Sciatic nerve (tissue), 2 donors: Measurements from ENCODE around the gene PLXDC2. TPM values are rescaled to one million over a fixed set of nuclear protein-coding genes. Genes with fewer than 3 reads are reported as not detected.

ENCODE experiments used
- ATAC-seq: fragments of 200-7000 bp; cut with Tn5 transposase; one replicate; pipeline ENCODE4 v1.9.1; 2020; ENCODE audit warnings: mild to moderate bottlenecking, moderate library complexity
- DNase-seq: peaks from one replicate; pipeline ENCODE4 v3.0.0-alpha.2; 2020; ENCODE audit warnings: low spot score
- intact Hi-C: fragments of 100-400 bp; cut with DNase I; formaldehyde crosslinking; loops from one replicate; pipeline ENCODE4 v1.14.2; 2022
- total RNA-seq: library from RNA; stranded (reverse); fragmentation: NEBNext Ultra II Directional; extraction: Animal tissue kit (Norgen Biotek cat#: 25700); gene quantifications from one replicate; pipeline ENCODE4 v1.2.1, GENCODE V29; 2021
- donor health status: DM: no; HTN: no; CAD: no.
- donor health status: DM: no; HTN: no; CAD: no.

PLXDC2 gene
- total RNA-seq, 1 donor from 2014 or later = 118 TPM

DNA sequence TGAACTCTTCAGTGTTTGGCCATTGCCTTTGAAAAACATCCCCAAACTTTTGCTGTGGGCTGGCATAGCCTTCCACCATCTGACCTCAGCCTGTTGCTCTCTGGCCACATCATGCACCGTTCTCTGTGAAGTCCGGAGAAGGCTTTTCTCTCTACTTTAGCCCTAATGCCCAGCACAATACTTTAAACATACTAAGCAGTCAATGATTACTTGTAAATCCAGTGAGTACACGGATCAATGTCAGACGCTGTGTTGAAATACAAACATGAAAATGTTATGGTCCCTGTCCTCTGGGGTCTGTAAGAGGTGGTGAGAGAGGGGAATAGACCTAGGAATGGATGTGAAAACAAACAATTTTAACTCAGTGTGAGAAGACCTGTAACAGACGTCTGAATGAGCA lies 297.9 kb downstream of the PLXDC2 start:
- DNase-seq = no peak
- ATAC-seq = no peak
- intact Hi-C loops = no loop called here

DNA sequence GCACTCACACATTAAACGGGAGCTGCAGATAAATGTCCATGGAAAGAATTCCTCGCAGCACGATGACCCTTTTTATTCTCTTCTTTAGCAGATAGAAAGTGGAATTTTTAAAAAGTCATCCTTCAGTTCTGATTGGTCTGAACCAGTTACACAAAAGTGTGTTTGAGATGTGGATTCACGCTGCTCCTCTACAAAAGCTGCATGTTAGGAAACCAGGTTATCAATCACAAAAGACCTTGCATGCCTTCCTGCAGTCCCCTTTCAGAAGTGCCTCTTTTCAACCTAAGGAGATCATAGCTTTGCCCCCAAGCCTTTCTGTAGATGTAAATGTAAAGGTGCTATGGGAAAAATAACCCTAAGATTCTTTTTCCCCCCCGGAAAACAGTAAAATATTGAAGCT lies 299.7 kb downstream of the PLXDC2 start:
- DNase-seq (no peak), ATAC-seq (no peak)
- intact Hi-C loops = no loop called here

DNA sequence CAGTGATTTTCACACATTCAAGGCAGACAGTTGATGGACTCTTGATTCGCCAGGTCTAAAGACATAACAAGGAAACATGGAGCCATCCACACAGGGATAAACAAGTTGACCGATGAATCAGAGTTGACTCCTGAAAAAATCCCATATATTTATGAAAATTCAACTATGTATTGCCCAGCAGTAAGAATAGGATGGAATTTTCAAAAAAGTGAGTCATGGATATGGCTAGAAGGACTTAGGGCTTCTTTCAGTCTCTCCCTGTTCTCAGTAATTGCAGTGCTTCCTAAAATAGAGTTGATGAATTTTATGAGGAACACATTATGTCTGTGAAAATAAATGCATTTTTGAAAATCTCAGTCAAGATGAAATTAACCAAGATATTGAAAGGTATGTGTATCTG lies 301.2 kb downstream of the PLXDC2 start:
- intact Hi-C loops = no loop called here
- no peak for ATAC-seq
- no peak for DNase-seq

DNA sequence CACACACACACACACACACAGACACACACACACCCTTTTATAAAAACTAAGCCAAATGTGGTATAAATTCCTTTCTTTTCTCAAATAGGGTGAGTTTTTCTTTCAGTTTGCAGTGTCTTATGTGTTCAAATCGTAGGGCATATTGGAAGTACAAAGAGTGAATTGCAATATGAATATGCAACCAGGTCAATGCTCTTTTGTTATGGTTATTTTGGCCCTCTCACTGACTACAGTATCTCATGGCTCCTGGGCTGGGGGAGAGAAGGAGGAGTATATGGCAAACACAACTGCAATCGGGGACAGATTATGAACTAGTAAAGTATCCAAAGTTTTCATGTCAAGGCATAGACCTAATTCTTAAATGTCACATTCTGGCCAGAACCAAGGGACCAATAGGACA lies 301.9 kb downstream of the PLXDC2 start:
- DNase-seq (no peak), ATAC-seq (no peak)
- intact Hi-C loops = no loop called here

DNA sequence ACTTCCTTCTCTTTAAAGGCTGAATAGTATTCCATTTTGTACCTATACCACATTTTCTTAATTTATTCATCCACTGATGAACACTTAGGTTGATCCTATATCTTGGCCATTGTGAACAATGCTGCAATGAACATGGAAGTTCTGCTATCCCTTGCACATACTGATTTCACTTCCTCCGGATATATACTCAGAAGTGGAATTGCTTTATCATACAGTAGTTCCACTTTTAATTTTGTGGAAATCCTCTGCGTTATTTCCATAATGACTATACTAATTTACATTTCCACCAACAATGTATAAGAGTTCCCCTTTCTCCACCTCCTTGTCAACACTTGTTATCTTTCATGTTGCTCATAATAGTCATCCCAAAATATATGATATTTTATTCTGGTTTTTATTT lies 312.6 kb downstream of the PLXDC2 start:
- intact Hi-C loops = no loop called here
- ATAC-seq = no peak
- no peak for DNase-seq

DNA sequence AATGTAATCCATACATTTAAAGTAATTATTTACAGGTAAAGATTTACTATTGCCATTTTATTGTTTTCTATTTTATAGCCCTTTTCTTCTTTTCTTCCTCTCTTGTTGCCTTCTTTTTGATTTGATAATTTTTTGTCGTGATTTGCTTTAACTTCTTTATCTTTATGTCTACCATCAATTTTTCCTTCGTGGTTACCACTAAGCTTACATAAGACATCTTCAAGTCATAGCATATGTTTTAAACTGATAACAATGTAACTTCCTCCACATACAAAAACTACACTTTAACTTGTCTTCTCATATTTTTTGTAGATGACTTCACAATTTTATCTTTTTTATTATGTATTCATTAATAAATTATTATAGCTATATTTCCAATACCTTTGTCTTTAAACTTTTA lies 316.6 kb downstream of the PLXDC2 start:
- intact Hi-C loops = no loop called here
- ATAC-seq (no peak), DNase-seq (no peak)

DNA sequence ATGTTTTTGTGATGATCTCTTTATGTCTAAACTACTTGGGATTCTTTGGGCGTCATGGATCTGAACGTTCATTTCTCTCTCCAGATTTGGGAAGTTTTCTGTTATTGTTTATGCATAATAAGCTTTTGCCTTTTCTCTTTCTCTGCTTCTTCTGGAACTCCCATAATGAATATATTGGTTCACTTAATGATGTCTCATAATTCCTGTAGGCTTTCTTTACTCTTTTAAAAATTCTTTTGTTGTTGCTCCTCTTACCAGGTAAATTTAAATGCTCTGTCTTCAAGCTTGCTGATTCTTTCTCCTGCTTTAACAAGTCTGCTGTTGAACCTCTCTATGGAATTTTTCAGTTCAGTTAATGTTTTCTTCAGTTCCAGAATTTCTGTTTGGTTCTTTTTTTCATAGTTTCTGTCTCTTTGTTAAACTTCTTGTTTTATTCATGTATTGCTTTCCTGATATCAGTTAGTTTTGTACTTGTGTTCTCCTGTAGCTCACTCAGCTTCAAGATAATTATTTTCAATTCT lies 317.5 kb downstream of the PLXDC2 start:
- ATAC-seq (no peak), DNase-seq (no peak)
- intact Hi-C loops = no loop called here

DNA sequence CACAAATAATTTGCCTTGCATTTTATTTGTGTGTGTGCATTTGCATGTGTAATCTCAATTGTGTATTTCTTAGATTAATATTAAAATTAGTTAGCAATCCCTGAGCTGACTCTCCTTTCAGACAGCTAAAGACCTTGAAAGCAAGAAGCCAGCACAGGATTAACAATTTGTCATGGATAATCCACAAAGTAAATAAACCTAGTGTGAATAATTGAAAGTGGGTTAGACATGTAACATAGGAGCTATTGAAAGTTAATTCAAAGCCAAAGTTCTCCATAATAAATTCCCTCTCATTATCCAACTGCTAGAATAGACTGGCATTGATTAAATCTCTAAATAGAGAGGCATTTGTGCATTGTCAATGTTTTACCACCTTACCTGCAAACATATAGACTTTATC lies 326.1 kb downstream of the PLXDC2 start:
- ATAC-seq (no peak), DNase-seq (no peak)
- intact Hi-C loops = no loop called here

DNA sequence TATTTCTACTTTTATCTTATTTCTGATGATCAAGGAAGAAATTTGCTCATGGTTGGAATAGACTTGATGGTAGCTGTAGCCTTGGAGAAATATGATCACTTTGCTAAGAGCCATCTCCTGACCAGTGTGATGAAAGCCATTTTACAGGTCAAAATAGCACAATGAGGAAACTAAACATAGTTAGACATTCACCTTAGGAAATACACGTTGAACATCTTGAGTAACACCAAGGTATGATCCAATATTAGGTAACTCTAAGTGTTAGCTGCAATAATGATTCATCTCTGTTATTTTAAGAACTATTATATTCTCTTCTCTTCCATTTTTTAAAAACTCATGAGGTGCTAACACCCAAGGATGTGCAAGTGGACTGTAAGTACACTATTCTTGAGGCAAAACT lies 328.0 kb downstream of the PLXDC2 start:
- no peak for ATAC-seq
- intact Hi-C loops = no loop called here
- no peak for DNase-seq

DNA sequence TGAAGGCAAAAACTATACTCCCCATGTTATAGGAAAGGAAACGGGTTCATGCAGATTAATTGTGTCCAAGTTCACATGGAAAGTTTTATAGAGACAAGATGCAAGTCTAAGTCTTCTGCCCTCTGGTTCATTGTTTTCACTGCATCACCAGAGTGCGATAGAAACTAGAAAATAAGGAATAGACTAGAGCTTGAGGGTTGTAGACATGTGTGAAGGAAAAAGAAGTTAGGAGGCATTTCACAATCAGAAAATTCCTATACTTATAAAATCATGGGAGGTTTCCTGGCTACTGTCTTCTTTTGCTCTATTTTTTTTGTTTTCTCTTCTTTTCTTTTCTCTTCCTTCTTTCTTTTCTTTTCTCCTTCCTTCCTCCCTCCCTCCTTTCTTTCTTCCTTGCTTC lies 329.8 kb downstream of the PLXDC2 start:
- intact Hi-C loops = no loop called here
- ATAC-seq (no peak), DNase-seq (no peak)

DNA sequence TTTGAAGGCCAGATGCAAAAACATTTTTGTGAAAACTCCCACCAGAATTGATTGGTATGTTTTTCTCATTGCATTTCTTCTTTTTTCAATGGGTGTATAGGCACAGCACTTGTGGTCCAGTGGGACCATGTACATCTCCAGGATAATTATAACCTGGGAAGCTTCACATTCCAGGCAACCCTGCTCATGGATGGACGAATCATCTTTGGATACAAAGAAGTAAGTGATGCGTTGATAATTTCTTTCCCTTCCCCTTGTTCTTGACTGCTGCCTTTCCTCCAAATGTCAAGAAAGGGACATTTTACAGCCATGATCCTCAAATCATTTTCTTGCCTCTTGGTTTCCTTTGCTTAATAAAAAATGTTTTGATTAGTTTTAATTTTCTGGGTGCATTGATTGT lies 331.5 kb downstream of the PLXDC2 start:
- DNase-seq (no peak), ATAC-seq (no peak)
- intact Hi-C loops = no loop called here

DNA sequence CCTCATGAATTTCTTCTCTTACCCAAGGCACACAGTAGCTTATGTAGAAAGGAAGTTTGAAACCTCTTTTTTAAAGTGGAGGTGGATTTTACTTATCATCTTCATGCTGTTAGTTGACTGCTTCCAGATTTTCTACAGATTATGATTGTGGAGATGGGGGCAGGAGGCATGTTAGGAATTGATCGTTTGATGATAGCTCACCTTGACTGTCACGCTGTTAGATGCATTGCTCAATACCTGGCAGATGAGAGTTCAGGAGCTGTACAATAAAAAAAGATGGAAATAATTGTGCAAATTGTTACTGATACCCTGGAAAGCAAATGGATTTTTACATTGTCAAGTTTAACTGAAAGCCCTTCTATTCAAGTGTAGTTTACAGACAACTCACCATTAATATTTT lies 340.3 kb downstream of the PLXDC2 start:
- intact Hi-C loops = no loop called here
- ATAC-seq = no peak
- no peak for DNase-seq

DNA sequence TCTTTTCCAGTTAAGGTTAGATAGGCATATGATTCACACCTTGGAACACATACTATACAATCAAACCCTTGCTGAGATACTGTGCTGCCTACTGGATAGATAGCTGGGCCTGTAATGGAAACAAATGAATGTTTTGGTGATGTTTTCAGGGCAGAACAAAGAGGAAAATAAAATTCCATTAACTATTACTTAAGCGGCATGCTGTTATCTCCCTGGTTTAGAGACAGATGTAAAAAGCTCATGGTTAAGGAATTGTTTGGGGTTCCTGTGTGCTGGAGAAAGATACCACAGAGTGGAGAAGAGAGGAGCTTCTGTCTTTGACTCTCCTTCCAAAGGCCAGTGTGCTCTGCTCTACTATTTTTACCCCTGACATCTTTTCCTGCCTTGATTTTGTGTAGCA lies 341.1 kb downstream of the PLXDC2 start:
- DNase-seq (no peak), ATAC-seq (no peak)
- intact Hi-C loops = no loop called here

DNA sequence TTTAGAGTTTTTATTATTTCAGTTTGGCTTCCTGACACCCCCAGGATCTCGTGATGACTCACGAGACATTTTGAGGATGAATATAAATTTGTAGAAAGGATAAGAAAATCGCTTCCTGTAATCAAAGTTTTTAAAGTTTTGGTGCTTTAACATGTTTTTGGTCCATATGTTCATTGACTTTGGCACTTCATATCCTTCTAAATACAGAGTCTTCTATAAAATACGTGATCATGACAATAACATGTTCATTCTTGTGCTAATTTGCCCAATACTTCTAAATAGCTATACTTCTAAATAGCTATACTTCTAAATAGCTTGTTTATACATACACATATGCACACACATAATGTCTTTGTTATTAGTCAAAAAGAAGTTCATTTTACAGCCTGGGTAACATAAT lies 341.9 kb downstream of the PLXDC2 start:
- DNase-seq = no peak
- intact Hi-C loops = no loop called here
- ATAC-seq = no peak

DNA sequence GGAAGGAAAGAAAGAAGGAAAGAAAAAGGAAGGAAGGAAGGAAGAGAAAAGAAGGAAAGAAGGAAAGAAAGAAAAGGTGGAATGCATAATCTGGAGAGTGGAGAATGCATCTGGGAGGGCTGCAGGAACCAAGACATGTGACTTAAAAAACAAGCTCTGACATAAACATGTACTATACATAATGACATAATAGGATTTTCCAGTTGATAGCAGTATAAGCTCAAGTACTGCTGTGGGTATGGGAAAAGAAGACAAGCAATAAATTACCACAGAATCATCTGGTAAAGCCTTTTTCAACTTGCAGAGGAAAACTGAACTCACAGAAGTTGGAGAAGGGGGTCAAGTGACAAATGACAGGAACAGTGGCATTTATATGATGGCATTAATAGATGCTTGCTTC lies 345.9 kb downstream of the PLXDC2 start:
- DNase-seq = no peak
- ATAC-seq = no peak
- intact Hi-C loops = no loop called here

DNA sequence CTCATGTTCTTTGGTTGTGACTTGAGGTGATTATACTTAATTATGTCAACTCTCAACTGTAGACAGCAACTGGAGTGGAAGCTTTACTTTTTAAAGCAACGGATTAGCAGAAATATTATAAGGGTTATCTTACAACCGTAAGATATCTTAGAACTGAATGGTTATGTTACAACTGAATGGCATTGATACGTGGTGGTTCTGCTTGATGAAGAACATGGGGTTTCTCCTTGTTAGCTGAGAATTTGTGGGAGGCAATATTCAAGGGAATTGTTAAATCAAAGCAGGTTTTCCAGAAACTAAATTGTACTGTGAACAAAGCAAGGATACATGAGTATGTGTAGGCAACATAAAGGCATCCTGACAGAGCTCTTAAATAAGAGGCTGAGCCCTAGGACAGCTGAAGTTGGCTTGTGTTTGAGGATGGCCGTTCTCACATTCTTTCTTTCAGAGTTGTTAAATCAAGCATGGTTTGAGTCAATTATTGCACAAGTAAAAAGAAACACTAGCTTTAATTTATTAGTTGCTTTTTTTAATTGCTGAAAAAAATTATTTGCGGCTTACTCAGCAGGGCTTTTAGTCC lies 350.0 kb downstream of the PLXDC2 start:
- intact Hi-C loops = no loop called here
- no peak for DNase-seq
- no peak for ATAC-seq

DNA sequence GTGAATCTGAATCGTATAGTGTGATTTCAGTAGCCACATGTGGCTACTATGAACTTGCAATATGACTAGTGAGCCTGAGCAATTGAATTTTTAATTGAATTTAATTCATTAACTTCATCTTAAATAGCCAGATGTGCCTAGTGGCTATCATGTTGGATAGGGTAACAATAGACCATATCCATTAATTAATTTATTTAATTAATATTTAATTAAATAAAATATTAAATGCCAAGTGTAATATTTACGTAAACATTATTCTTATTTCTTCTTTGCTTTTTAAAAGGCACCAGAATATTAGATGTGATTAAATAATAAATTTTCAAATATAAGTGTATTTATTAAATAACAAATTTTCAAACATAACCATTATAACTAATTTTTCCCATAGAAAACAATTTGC lies 354.4 kb downstream of the PLXDC2 start:
- intact Hi-C loops = no loop called here
- DNase-seq (no peak), ATAC-seq (no peak)

DNA sequence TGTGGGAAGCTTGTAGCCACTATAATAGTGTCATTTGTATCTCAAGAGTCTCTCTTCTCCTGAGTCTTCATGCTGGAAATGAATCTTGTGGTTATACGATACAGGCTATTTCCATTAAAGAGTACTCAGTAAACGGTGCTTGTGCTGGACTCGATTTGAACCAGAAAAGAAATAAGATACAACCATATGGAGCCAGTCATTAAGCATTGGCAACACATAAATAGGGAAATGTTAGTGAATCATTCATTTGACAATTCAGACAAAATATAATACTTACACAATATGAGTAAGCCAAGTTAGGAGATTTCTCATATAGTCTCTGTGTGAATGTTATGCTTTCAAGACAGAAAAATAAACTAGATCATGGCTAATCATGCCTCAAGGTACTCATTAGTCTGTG lies 356.8 kb downstream of the PLXDC2 start:
- intact Hi-C loops = no loop called here
- DNase-seq (no peak), ATAC-seq (no peak)

DNA sequence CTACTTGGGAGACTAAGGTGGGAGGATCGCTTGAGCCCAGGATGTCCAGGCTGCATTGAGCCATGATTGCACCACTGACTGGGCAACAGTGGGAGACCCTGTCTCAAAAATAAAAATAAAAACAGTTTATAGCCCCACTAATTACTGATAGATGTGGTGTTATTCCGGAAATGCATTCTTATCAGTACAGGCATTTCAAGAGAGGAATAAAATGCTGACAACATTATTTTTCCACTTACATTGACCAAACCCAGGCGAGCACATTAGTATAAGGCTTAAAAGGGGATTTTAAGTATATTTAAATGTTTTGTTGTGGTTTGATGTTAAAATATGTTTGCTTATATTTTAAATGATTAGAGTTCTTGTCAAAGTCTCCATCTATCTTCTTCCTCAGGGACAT lies 359.5 kb downstream of the PLXDC2 start:
- ATAC-seq = no peak
- no peak for DNase-seq
- intact Hi-C loops = no loop called here

DNA sequence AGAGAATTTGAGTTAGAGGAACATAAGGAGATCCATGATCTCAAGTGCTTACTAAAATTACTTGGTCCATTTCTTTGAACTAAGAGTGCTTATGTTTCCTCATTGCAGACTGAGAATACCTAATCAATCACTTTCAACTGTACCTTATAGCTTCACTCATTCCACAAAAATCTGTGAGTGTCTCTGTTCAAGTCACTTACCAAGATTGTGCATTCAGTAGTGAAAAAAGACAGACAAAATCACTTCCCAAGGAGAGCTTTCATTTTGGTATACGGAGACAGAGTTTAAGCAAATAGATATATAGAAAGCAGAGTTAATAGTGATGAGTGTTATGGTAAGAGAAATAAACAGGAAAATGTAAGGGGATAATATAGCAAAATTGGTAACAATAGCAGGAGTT lies 364.5 kb downstream of the PLXDC2 start:
- no peak for DNase-seq
- intact Hi-C loops = no loop called here
- no peak for ATAC-seq

DNA sequence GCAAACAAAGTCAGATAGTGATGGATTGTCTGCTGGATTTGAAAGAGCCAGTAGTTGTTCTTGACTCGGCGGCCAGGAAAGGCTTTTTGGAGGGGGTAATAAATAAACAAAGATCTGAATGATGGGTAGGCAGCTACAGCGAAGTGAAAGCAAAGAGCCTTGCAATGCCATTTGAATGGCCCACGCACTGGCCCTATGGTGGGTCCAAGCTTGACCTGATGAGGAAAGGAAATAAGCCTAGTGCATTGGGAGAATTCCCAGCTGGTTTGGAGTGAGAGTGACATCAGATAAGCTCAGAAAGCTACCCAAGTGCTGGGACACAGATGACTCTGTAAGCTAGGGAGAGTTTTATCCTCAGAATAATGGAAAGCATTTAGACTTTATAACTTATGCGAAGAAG lies 365.2 kb downstream of the PLXDC2 start:
- ATAC-seq (no peak), DNase-seq (no peak)
- intact Hi-C loops = no loop called here

DNA sequence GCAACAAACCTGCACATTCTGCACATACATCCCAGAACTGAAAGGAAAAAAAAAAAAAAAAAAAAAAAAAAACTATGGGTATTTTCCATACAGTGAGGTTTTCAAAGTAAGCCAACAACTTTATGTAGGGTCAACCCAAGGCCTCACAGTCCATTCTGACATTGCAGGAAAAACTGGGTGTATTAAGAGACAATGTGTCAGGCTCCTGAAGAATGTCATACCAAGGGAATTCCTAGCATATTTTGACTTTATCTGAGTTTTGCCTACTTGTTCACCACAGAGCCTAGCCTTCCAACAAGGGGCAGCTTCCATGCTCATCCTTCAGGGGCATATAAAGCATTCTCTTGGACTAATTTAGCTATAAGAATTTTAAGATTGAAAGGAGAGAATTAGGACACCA lies 368.9 kb downstream of the PLXDC2 start:
- DNase-seq = no peak
- intact Hi-C loops = no loop called here
- no peak for ATAC-seq
